SHP77 treated with DMSO at 0.1 percent for 48 hours (cell line): ENCODE results near the gene CSMD2.

Source experiments
- DNase-seq: peaks from one replicate; lab custom pipeline; 2025; lab: John Stamatoyannopoulos, UW

Gene CSMD2

DNA sequence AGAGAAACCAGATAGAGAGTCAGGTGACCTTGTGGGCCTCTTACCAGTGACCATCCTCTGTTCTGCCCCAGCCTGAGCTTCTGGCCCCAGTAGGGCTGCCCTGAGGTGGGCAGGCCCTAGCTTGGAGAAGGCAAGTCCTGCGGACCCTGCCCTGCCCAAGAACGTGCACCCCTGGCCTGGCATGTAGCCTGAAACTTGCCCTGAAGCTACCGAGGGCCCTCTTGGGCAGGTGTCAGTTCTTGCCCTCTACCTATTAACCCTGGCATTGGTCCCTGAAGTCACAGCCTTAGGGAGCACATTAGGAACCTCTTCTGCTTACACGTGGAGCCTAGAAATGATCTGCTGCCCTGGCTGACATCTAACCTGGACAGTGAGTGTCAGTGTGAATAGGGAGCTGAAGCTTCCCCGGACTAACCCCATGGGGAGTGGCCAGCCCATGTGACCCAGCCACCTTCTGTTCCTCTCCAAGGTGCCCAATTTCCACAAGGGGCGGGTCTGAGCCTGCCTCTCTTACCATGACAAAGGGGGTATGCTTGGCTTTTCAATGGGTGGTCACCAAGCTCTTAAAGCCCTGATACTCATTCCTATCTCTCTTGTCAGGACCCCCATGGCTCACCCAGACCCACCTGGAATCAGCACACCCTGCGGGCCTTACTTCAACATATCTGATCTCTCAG lies 529.6 kb downstream of the CSMD2 start:
- no peak for DNase-seq

- DNase-seq, result no peak
Observed at GRCh38 chr1:33634806-33635205, 530.2 kb downstream of the CSMD2 start.

- no peak for DNase-seq
Observed at GRCh38 chr1:33634143-33634542, 530.9 kb downstream of the CSMD2 start.

- DNase-seq, result peak; percentile 61
Observed at GRCh38 chr1:33633019-33633801, 531.8 kb downstream of the CSMD2 start.

DNA sequence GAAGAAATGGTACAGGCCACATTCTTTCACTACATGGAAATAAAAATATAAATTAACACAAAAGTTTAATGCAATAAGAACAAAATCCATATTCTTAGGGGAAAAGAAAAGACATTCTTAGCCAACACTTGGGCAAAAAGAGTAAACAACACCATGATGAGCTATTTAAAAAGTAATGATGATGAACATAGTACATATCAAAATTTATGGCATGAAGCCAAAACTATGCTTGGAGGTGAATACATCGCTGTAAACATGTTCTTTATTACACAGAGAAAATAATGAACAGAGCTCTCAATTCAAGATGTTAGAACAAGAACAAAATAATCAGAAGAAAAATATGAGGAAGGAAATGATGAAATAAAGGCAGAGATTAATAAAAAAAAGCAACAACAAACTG lies 534.3 kb downstream of the CSMD2 start:
- DNase-seq, result no peak

GRCh38 chr1:33626801-33627200 lies 538.2 kb downstream of the CSMD2 start:
- no peak for DNase-seq

DNA sequence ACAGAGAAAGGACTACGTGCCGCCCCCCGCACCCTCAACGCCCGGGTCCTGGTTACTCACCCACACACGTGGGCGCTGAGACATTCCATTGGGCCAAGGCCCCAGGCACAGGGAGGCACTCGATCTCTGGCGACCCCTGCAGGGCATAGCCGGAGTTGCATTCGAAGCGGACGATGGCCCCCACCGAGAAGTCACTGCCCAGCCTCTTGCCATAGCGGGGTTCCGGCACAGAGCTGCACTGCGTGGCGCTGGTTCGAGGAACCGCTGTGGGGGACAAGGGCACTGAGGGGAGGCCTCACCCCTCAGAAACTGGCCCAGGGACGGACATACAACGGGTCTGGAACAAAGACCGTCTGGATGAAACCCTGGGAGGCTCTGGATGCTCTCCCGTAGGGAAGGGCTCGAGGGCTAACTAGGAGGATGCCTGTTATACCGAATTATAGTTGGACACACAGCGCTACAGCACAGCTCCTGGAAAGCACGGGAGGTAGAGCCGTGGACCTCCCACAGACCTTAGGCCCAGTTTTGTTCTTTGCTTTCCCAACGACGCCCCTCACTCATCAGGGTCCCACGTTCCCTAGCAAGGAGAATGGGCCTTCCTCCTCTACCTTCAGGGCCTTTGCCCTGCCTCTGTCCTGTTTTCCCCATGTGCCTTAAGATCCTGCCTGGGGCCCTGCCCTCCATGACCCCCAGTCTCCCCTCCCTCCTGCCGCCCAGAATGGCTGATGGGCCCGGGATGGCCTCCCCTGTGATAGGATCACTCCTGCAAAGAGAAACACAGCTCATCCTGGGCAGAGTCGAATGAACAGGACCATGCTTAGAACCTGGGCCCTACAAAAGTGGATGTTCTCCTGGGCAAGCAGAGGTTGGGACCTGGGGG lies 539.8 kb downstream of the CSMD2 start:
- no peak for DNase-seq

DNA sequence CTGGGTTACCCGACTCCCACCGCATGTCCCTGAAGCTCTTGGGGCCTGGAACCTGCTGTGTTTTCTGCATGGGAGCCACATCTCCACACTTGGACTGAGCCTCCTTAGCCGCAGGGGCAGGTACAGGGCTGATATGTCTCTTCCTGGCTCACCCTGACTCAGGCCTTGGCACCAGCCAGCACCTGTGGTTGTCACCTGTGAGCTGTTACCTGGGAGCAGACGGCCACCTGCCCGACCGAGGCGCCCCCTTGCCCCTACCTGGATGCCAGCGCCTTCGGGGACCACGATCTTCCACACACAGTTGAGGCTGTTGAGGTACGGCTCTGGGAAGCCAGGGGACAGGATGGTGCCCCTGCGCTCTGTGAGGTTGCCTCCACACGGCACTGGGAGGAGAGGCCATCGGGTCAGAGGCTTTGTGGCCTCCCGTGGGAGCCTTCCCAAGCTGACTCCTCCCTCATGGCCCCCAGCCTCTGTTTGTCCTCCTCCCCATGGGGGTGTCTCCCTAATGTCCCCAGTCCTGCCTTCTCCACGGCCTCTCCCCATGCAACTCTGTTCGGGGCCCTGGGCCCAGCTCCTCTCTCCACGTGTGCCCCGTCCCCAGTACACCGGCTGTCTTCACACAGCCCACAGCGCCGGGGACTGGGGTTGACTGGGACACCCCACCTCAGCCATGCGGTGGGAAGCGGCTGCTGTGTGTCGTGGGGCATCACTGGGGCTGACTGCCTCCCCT lies 540.6 kb downstream of the CSMD2 start:
- no peak for DNase-seq

DNA sequence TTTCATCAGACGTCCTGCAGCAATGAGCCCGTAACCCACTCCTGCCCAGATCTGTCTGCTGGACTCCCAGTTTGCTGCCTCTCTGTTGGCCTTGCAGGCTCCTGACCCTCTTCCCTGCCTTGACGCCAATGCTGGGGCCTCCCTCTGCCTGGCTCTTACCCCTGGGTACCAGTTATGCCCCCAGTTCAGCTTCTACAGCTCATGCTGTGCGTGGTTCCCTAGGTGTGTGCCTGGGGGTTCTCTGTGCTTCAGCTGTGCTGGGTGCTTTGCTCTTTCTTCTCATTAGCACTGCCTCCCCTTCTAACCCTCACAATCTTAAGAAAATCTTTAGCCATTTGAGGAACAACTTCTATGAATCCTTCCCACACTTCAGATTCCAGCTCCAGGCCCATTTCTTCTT lies 541.2 kb downstream of the CSMD2 start:
- no peak for DNase-seq

DNA sequence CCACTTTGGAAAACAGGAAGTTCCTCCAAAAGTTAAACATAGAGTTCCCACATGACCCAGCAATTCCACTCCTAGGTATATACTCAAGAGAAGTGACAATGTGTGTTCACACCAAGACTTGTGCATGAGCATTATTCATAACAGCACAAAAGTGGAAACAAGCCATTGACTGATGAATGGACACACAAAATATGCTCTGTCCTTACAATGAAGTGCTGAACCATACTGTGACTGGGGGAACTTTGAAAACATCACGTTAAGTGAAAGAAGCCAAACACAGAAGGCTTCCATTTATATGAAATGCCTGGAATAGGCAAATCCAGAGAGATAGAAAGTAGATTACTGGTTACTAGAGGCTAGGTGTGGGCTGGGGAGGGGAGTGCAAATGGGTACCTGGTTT lies 542.3 kb downstream of the CSMD2 start:
- no peak for DNase-seq

GRCh38 chr1:33618636-33619035 lies 546.4 kb downstream of the CSMD2 start:
- no peak for DNase-seq

- DNase-seq, result no peak
Observed at GRCh38 chr1:33617451-33617850, 547.6 kb downstream of the CSMD2 start.

DNA sequence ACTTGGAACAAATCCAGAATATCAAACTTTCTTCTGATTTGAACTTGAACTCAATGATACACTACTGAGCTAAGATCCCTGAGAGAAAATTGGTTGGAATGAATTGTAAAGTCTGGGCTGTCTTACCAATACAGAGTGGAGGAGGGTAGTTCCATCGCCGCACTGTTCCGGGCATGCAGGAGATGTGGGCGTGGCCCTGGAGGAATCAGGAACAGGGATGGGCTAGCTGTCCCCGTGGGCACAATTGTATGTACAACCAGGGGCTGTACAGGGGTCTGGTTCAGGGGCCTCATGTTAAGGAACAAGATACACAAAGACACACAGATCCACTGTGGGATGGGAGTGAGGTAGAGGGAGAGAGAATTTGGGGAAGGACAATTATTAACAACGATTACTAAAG lies 548.2 kb downstream of the CSMD2 start:
- no peak for DNase-seq

DNA sequence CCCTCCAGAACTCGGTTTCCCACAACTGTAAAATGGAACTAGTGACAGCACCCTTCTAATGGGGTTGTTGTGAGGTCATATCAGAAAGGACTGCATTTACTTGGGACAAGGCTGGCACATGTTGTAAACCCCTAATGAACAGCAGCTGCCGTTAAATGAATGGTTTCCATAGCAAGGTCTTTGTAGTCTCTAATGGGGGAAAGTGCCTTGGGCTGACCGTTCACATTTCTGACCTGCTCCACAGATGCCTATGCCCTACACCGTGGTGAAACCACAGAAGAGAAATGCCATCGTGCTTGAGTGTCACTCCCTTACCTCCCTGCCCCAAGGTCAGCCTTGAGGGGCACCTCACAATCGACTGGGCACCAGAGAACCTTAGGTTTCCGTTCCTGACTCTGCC lies 549.5 kb downstream of the CSMD2 start:
- DNase-seq, result no peak

DNA sequence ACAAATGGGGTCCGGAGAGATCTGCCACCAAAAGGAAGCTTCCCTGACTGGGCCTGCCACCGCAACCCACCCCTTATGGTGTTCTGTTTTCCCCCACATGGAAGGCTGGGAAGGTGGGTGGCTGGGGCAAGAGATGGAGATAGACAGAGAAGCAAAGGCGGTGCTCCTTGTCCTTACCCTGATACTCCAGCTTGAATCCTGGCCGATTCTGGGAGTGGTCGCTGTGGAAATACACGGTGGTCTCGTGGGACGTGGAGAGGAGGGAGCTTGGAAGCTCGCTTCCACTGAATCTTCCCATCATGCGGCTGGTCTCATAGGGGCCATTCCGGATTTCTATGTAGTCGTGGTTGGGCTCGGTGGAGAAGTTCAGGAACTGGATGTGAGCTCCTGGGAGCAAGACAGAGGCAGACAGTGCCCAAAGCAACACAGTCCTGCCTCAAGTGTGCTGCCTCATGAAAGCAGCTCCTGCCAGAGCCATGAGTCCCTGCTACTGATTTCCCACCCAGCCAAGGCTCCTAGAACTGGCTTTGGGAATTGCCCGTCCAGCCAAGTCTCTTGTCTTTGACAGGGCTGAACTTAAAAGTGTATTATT lies 554.1 kb downstream of the CSMD2 start:
- no peak for DNase-seq

DNA sequence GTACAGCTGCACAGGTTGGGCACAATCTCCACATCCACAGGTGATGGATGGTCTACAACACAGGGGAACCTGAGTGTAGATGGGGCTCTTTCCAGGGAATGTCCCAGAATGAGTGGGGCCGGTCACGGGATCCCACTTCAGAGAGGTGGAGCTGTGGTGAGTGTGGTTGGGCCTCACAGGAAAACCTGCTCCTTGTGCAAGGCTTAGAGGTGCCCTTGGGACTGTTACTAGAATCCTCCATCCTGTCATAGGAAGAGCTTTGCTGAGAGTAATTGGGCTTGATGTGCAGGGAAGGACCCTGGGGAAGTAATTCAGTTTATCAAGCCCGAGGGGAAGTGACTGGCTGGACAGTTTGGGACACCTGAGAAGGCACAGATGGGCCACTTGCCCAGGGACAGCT lies 554.6 kb downstream of the CSMD2 start:
- DNase-seq, result no peak

DNA sequence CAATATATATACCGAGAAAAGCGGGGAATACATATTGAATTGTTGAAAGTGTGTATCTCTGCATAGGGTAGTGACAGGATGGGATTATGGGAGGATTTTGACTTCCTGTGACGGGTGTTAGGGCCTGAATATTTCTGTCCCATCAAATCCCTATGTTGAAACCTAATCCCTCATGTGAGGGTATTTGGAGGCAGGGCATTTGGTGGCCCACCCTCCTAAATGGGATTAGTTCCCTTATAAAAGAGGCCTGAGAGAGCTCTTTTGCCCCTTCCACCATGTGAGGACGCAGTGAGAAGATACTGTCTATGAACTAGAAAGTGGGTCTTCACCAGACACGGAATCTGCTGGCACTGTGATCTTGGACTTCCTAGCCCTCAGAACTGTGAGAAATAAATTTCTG lies 555.3 kb downstream of the CSMD2 start:
- no peak for DNase-seq

DNA sequence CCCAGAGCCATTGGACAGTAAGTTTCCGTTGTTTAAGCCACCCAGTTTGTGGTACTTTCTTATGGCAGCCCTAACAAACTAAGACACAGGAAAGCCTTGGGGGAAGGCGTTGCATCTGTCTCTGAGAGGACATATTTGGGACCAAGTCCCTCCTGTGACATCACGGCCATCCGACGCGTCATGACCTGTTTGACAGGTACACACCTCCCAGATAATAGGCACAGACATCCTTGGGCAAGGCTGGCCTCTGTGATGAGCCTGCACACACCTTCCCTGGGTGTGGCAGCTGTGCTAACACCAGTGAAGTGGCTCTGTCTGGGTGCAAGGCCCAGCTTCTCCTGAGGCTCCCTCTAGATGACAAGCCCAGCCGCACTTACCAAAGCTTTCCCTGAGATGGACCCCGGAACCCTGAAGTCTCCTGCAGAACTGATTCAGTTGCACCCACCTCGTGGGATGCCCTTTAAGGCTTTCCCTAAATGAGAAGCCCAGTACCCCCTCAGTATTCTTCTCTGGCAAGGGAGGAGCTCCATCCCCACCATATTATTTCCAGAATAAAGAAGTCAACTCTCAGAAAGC lies 556.1 kb downstream of the CSMD2 start:
- DNase-seq, result no peak

- no peak for DNase-seq
Observed at GRCh38 chr1:33607444-33608005, 557.5 kb downstream of the CSMD2 start.

GRCh38 chr1:33606272-33606671 lies 558.8 kb downstream of the CSMD2 start:
- DNase-seq, result no peak

DNA sequence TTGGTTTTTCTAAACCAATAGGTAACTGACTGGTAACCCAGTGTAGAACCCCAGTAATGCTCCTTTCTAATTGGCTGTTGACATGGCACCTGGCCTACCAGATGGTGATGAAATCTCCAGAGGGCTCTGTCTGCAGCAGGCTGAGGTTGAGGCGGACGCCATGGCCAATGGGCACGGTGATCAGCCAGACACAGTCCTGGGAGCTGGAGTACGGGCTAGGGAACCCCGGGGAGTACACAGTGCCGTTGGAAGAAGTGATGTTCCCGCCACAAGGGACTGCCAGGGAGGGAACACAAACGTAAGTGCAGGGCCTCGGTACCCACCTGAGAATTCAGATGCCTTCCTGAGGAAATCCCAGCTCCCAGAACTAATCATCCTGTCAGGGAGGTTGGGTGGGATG lies 562.8 kb downstream of the CSMD2 start:
- DNase-seq, result no peak
